ENCODE measurements around the gene OR56B4.

DNA sequence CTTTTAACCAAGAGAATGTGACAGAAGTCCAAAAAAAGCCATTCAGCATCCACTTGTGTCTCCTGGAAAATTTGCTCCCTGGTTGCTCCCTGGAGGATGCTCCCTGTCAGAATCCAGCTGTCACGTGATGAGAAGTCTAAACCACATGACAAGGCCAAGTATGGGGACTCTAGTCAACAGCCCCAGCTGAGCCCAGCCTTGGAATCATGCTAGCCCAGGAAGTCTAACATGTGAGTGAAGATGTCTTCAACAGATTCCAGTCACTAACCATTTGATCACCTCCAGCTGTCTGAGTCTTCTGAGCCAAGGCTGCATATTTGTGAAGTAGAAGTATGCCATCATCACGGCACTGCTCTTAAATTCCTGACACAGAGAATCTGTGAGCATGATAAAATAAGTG is 4.2 kb downstream of the OR56B4 start:
- TF ChIP-seq, protein P1, sequence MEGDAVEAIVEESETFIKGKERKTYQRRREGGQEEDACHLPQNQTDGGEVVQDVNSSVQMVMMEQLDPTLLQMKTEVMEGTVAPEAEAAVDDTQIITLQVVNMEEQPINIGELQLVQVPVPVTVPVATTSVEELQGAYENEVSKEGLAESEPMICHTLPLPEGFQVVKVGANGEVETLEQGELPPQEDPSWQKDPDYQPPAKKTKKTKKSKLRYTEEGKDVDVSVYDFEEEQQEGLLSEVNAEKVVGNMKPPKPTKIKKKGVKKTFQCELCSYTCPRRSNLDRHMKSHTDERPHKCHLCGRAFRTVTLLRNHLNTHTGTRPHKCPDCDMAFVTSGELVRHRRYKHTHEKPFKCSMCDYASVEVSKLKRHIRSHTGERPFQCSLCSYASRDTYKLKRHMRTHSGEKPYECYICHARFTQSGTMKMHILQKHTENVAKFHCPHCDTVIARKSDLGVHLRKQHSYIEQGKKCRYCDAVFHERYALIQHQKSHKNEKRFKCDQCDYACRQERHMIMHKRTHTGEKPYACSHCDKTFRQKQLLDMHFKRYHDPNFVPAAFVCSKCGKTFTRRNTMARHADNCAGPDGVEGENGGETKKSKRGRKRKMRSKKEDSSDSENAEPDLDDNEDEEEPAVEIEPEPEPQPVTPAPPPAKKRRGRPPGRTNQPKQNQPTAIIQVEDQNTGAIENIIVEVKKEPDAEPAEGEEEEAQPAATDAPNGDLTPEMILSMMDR (conservative IDR thresholded peaks at IDR 0.05) = no peak
- TF ChIP-seq ZFX (IDR thresholded peaks at IDR 0.05) = no peak

Data from C4-2B (cell line).